CD4-positive, alpha-beta T cell treated with Interleukin-12 subunit alpha and Interleukin-12 subunit beta, for 1 hour (primary cell): ENCODE data around the gene PRICKLE3.

Source experiments
- DNase-seq: peaks from one replicate; pipeline ENCODE4 v3.0.0-alpha.2; 2020

The PRICKLE3 gene

DNA sequence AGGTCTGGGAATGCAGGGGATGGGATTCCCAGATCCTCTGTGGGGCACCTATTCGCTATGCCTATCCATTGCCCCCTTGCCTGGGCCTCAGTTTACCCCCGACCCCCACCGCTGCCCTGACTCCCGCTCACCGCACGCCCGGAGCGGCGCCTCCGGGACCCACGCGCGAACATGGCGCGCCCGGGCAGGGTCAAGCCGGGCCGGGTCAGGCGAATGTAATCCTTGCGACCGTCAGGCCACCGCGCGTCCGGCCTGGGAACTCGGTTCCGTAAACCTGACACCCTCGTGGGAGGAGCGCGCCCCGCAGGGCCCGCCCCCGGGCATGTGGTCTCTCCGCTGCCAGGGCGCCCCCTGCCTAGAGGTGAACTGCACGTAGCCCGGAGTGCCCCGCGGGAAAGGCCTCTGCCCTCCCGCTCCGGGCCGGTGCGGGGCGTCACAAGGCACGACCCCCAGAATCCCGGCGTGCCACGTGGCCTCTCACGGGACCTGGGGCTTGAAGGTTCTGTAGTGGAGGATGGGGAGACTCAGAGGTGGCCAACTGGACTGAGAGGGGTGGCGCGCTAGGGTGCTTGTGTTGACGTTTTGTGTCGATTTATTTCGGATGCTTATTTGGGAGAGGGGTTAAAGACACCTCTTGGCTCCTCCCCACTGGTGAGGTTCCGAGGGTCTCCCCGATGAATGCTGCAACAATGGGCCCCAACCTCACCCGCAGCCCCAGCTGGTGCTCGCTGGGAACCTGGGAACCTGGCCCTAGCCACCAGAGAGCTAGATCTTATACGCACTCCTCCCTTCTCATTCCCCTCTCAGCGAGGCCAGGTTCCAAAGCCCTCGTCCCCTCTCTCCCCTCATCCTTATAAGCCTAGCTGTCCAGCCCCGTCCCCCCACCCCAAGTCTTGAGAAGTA is at the start of gene PRICKLE3:
Gene PRICKLE3, minus strand, starts transcription at position 249 of the 903 bp plus-strand sequence. Its CDS starts 76 bp downstream, at position 173.
- DNase-seq = peak; percentile 77

- DNase-seq = no peak
Observed at GRCh38 chrX:49233887-49234555, 47.8 kb upstream of the PRICKLE3 start.

- DNase-seq = no peak
Observed at GRCh38 chrX:49233176-49233575, 47.0 kb upstream of the PRICKLE3 start, which contains the start of gene CACNA1F. CACNA1F (minus strand) TSS chrX:49233340; CDS start chrX:49233309, 31 bp downstream.

DNA sequence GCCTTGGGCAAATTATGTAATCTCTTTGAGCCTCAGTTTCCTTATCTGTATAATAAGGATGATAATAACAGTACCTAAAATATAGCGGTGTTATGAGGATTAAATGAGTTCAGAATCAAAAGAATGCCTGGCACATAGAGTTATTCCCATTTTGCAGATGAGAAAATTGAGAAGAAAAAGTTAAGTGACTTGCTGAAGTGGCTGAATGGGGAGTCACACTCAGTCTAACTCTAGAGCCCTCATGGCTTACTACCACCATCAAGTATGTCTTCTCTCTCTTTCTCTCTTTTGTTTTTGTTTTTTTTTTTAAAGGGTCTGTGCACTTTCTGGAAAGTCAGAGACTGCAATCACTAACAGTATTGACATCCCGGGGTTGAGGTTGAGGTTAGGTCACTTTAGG is 46.4 kb upstream of the PRICKLE3 start:
- no peak for DNase-seq

DNA sequence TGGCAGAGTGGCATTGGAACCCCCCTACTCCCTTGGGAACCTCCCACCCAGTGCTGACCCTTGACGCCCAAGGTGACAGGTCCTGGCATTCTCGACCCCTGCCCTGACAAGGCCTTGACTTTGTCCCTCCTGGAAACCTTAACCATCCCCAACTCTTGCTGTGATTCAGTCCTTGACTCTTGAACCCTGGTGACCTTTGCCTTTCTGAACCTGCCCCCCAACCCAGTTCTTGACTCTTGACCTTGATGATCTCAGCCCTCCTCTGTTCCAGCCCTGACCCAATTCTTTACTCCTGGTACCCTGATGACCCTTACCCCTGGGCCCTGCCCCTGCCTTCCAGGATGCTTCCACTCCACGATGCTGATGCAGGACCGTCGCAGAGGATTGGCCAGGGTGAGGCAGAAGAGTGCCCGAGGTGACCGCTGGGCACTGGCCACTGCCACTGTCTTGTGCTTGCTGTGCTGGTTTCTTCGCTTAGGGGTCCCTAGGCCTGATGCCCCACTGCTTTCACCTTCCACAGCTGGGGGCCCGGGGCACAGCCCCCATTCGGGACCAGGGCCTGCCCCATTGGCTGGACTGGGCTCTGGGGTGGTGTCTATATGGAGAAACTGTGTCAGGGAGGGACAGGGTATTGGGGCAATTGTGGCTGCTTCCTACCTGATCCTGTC is 45.3 kb upstream of the PRICKLE3 start:
- no peak for DNase-seq

- peak; percentile 64 for DNase-seq
Observed at GRCh38 chrX:49230500-49231232, 44.5 kb upstream of the PRICKLE3 start.

GRCh38 chrX:49228185-49228584 is 42.0 kb upstream of the PRICKLE3 start:
- DNase-seq = no peak

DNA sequence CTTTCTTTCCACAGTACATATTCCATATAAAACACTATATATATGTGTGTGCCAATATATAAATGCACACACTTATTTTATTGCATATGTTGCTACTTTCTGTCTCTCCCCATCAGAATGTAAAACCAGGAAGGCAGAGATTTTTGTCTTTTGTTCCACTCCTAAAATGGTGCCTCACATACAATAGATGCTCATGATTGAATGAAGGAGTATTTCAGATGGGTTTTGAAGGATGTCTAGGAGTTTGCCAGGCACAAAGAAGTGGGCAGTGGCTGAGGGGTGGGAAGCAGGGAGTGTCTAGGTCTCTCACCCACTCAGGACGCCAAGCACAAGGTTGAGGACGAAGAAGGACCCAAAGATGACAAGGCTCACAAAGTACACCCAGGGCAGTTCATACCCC is 41.6 kb upstream of the PRICKLE3 start:
- DNase-seq = no peak

DNA sequence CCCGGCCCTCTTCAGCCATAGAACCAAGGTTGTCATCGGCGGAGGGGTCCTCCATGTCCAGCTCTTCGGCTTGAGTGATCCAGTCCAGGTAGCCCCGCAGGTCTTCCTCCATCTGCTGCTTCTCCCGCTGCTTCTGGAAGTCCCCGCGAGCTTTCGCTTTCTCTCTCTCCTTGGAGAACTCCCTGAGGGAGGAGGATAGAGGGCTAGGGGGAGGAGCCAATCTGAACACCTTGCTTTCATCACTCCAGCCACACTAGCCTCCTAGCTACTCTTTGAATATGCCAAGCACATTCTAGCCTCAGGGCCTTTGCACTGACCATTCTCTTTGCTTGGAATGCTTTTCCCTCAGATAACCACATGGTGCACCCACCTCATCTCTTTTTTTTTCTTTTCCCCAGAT is 40.8 kb upstream of the PRICKLE3 start:
- no peak for DNase-seq

GRCh38 chrX:49225858-49226257 is 39.7 kb upstream of the PRICKLE3 start:
- no peak for DNase-seq

- DNase-seq = no peak
Observed at GRCh38 chrX:49221868-49222267, 35.7 kb upstream of the PRICKLE3 start.

DNA sequence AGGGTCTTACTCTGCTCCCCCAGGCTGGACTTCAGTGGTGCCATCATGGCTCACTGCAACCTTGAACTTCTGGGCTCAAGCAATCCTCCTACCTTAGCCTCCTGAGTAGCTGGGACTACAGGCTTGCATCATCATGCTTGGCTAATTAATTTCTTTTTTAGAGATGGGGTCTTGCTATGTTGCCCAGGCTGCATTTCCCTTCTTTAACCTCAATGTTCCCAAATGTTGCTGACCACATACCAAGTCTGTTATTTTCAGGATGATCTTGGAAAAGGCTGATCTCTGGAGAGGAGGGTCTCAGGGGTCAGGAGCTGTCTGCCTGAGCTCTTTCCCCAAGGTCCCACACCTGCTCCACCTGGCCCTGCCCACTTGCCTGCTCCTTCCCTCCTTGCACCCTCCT is 33.9 kb upstream of the PRICKLE3 start:
- no peak for DNase-seq

GRCh38 chrX:49214996-49215526 is 28.9 kb upstream of the PRICKLE3 start:
- DNase-seq = no peak

DNA sequence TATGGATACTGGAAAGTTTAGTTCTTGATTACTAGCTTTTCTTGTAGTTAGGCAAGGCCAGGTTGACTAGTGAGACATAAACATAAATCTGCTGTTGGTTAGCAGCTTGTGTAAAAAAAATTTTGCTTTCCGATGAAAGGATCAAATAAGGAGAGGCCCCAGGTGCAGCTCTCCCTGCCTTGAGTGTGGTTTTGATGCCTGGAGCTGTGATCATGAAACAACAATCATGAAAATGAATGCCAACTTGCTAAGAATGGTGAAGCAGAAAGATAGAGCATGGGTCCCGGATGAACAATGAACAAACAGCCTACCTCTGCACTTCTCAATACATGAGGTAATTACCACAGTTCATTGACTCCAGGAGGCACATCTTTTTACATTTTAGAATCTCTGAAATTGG is 28.2 kb upstream of the PRICKLE3 start:
- no peak for DNase-seq

GRCh38 chrX:49212861-49213260 is 26.7 kb upstream of the PRICKLE3 start:
- no peak for DNase-seq

DNA sequence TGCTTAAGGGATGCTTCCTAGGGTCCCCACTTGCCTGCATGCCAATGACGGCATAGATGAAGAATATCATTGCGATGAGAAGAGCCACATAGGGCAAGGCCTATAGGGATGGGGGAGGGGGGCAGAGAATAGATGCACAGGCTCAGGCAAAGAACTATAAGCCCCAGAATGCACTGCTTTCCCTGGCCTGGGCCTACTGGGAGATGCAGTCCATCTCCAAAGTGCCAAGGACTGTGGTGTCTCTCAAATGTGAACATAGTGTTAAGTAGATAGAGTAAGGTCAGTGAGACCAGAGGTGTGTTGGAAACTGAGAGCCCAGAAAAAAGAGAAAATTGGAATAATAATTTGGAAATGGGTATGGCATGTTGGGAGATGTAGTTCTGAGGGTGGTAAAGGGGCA is 26.0 kb upstream of the PRICKLE3 start:
- DNase-seq = no peak

DNA sequence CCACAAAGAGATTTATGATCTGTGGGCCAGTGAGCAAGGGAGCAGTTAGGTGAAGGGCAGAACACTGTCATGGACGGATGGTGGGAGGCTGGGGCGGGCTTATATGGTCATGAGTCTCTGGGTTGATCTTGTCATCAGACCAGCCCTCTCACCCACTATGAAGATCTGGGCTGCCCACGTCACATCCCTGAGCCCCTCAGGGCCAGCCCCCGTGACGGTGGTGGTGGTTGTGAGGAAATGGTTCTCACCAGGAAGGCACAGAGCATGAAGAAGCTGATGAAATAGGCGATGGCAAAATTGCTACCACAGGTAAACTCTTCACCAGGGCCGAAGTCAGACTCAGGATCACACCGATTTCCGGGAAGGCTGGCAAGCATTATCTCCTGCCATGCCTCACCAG is 24.9 kb upstream of the PRICKLE3 start:
- no peak for DNase-seq

DNA sequence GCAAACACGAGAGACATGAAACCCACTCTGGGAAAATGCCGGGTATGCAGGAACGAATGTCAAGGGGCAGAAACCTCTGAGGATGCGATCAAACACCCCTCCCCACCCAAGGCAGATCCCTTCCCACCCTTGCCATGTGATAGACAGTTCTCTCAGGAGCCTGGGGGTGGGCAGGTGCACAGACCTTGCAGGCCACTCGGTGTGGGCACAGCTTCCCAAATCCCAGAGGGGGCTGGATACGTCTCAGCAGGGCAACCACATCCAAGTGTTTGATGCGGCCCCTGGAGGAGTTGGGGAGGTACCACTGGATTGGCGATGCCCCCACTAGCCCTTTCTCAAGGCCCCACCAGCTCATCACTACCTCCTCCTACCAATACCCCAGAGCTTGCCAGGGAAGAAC is 24.2 kb upstream of the PRICKLE3 start:
- DNase-seq = no peak

DNA sequence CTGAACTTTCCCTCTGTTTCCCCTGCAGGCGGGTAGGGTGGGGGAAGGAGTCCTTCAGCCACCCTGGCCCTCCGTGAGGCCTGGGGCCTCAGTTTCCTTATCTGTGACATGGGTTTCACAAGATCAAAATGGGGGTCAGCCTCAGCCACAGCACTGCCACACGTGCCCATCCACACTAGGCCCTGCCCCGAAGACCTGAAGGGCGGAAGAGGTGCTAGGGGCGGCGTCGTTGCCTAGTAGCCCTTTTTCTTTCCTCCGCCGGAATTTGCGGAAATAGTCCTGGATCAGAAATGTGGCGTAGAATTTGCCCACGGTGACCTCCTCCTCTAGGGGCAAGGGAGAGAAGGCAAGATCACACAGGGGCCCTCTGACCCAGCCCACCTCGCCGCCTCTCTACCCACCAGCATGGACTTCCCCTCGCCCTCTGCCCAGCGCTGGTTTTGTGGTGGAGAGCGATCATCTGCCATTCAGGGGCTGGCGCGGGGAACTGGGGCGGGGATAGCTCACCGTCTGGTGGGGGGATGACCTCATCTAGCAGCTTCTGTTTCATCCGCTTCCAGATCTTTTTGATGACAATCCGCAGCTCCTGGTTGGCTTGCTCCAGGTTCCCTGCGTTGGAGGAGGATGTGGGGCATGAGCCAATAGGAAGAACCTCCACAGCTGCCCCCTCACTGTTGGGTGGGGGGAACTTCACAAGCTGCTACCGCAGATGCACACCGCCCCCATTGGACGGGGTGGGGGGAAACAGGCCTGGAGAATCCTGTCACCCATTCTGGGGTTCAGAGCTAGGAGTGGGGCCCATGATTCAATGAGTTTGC is 23.5 kb upstream of the PRICKLE3 start:
- no peak for DNase-seq

DNA sequence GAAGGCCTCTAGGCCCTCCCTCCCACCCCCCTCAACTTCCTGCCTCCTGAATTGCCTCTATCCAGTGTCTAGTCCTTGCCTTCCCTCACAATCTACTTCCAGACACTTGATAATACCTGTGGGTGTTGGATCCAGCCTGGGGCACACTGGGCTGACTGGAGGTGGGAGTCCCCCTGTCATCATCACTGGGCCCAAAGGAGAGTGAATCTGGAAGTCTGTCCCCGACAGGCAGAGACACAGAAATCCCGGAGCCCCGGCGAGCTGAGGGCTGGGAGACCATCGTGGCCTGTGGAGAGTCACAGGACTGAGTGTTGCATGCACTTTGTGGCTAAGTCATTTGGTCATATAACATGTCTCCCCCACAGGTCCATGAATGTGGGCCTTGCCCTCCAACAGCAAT is 22.2 kb upstream of the PRICKLE3 start:
- no peak for DNase-seq

DNA sequence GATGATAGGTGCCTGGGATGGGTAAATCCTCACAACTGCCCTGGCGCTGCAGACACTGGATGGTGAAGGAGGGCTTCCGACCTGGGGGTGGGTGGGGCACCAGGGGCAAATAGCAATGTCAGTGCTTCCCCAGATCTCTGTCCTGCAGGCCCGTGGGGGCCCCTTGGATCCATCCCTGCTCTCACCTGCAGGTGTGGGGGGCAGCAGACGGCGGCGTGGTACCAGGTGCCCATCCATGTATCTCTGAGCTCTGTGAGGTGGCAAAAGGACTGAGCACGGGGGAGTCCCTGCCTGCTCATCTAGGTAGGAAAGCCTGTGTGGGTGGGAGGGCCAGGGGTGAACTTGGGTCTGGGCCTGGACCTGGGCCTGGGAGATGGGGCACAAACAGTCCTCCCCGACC is 20.4 kb upstream of the PRICKLE3 start:
- no peak for DNase-seq

- DNase-seq = no peak
Observed at GRCh38 chrX:49205443-49205842, 19.3 kb upstream of the PRICKLE3 start.
